Measurements from ENCODE around the gene PEBP1.
A peak's percentile ranks its signal among the peaks of the same experiment; 100 is the strongest.

PEBP1 gene

GRCh38 chr12:118103201-118103600, 32.7 kb upstream of the PEBP1 start (continued):
- TF ChIP-seq PRDM10 (tag by site-specific recombination; IDR thresholded peaks at IDR 0.05): peak; percentile 92

GRCh38 chr12:118103601-118104382, 32.1 kb upstream of the PEBP1 start, which contains the start of gene VSIG10:
VSIG10 (minus strand) TSS chr12:118104011; CDS start chr12:118103671, 340 bp downstream.
- H3K9me3 ChIP-seq (ENCODE audit: control insufficient read depth, insufficient read depth, low read depth, low read length): no peaks in the 10 kb centered on the region
- H3K4me1 ChIP-seq (ENCODE audit: control insufficient read depth, insufficient read depth, low read length): peaks cover 5% of the 10 kb centered on the region
- ChIA-PET POLR2A (interaction anchor here (0.6 to 2.1 kb wide), 3 partner anchors 32 to 146 kb away, joined by 4 to 11 read pairs (median 5); partner anchors contain the start of gene PEBP1), CTCF (interaction anchor here (0.6 to 1.2 kb wide), 3 partner anchors 10 to 45 kb away, joined by 3 to 4 read pairs (median 4); no protein-coding TSS in a partner anchor)
- no peaks in the 10 kb centered on the region for H3K36me3 ChIP-seq (ENCODE audit: control insufficient read depth in 2 of 2, insufficient read depth in 1 of 2, low read length in 2 of 2)
- H3K27ac ChIP-seq (ENCODE audit: extremely low read depth, low read depth, low read length): peak within 1 kb of the TSS; percentile 85
- H3K4me3 ChIP-seq (ENCODE audit: low read depth, low read length): peak within 1 kb of the TSS; percentile 81
- TF ChIP-seq ZNF654 (tag by site-specific recombination; IDR thresholded peaks at IDR 0.05; ENCODE audit: low read depth): no peak
- peak; percentile 82 for TF ChIP-seq ZBTB10 (tag by site-specific recombination; IDR thresholded peaks at IDR 0.05)
- no peak for TF ChIP-seq ZBTB1 (tag by site-specific recombination; IDR thresholded peaks at IDR 0.05)
- no peak for TF ChIP-seq SCRT1 (tag by site-specific recombination; IDR thresholded peaks at IDR 0.05; ENCODE audit: borderline replicate concordance)
- no peak; the same call in 1 of the 2 replicates for TF ChIP-seq ZNF610 (tag by site-specific recombination; IDR thresholded peaks at IDR 0.05; ENCODE audit: borderline replicate concordance)
- no peak for TF ChIP-seq ZNF560 (tag by site-specific recombination; IDR thresholded peaks at IDR 0.05; ENCODE audit: borderline replicate concordance)
- no peak for TF ChIP-seq ZNF138 (tag by site-specific recombination; IDR thresholded peaks at IDR 0.05; ENCODE audit: borderline replicate concordance)
- TF ChIP-seq ZNF530 (tag by site-specific recombination; IDR thresholded peaks at IDR 0.05; ENCODE audit: low read depth): no peak
- TF ChIP-seq ZBTB11 (tag by site-specific recombination; conservative IDR thresholded peaks at IDR 0.05; ENCODE audit: low read depth): peak; percentile 72
- TF ChIP-seq ZBTB8A (tag by site-specific recombination; IDR thresholded peaks at IDR 0.05): peak; percentile 98
- TF ChIP-seq ZNF692 (tag by site-specific recombination; IDR thresholded peaks at IDR 0.05): peak; percentile 77
- TF ChIP-seq ZNF561 (tag by site-specific recombination; IDR thresholded peaks at IDR 0.05; ENCODE audit: borderline replicate concordance): peak; percentile 87; the same call in 1 of the 2 replicates
- no peak for TF ChIP-seq ZNF488 (tag by site-specific recombination; IDR thresholded peaks at IDR 0.05)
- no peak; the same call in none of the 2 replicates for TF ChIP-seq ZEB2 (tag by site-specific recombination; IDR thresholded peaks at IDR 0.05)
- TF ChIP-seq ZIC2 (tag by site-specific recombination; IDR thresholded peaks at IDR 0.05): peak; percentile 89
- TF ChIP-seq MYNN (tag by site-specific recombination; IDR thresholded peaks at IDR 0.05; ENCODE audit: borderline replicate concordance): 0 out of 2 replicates have a peak, but pooled peaks have one; percentile 20
- TF ChIP-seq ZNF184 (tag by site-specific recombination; IDR thresholded peaks at IDR 0.05): no peak
- no peak for TF ChIP-seq ZNF580 (tag by site-specific recombination; IDR thresholded peaks at IDR 0.05)
- no peak for TF ChIP-seq ZNF785 (tag by site-specific recombination; IDR thresholded peaks at IDR 0.05)
- TF ChIP-seq ZNF549 (tag by site-specific recombination; IDR thresholded peaks at IDR 0.05): no peak
- no peak for TF ChIP-seq GLI4 (tag by site-specific recombination; IDR thresholded peaks at IDR 0.05)
